HuH-7 (cell line): ENCODE data around the gene CCL23.
"Not testable (repeated sequence)": the region's sequence is repeated elsewhere in the genome, so short reads cannot be mapped to it uniquely, and the experiment has no call there.

Experiments used
- DNase-seq: peaks from one replicate; pipeline ENCODE4 v3.0.0; 2011; ENCODE audit warnings: low spot score

The CCL23 gene

DNA sequence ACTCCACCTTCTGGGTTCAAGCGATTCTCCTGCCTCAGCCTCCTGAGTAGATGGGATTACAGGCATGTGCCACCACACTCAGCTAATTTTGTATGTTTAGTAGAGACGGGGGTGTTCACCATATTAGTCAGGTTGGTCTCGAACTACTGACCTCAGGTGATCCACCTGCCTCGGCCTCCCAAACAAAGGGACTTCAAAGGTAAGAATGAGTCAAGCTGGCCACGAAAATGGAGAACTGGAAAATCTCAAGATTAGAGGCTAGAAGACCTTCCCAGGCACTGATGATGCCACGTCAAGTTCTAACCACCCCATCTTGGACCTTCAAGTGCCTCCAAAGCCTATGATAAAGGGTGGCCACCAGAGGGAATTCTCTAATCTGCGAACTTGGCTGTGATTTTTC lies 15.1 kb downstream of the CCL23 start:
- no peak for DNase-seq

DNA sequence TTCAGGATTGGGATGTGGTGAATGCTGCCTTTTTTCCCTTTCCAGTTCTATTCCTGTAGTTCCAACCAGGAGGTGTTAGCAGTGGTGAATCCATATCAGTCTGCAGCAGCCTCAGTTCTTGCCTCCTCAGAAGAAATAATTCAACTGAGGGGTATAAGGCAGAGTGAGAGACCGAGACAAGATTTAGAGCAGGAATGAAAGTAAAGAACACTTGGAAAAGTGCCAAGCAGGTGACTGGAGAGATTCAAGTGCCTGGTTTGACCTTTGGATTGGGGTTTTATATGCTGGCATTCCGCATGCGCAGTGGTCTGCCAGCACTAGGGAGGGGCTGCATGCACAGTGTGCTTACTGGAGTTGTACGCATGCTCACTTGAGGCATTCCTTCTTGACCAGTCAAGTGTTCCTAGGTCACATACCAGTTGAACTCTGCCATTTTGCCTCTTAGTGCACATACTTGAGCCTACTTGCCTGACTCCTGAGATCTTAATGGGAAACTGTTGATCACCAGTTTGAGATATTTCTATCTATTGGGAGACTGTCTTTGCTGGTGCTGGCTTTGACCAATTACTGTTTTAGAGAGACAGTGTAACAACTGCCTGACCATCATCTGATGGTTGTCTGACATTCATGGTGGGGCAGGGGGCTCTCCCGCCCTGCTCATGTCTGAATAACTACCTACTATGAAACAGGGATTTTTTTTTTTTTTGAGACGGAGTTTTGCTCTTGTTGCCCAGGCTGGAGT lies 15.7 kb downstream of the CCL23 start:
- DNase-seq, result peak; percentile 31

DNA sequence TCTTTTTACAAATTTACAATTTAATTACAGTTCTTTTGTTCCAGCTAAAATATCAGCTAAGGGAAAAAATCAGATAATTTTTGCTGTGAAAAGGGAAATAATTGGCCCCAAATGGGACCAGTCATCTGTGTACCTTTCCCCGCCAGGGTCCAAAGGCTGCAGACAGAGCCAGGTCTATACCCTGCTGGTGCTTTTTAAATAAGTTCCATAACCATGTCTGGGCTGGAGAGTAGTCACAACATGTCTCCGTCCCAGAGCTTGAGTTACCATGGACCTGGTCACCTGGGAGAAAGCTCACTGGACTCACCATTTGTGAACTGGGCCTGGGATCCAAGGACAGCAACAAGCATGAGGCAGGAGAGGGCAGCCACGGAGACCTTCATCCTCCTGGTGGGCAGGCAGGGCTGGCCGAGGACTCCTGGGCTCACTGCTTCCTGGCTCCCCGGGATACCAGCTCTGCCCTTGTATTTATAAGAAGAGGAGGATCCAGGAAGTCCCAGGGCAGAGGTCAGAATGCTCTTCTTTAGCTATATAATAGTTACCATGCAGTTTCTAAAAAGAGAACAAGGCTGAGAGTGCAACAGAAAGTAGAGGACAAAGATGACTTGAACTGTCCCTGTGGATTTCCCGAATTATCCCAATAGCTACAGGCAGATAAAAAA lies 16.5 kb downstream of the CCL23 start, which contains the start of gene CCL15:
Gene CCL15, minus strand, starts transcription at position 444 of the 662 bp plus-strand sequence. Its CDS starts 61 bp downstream, at position 383.
- peak; percentile 12 for DNase-seq

DNA sequence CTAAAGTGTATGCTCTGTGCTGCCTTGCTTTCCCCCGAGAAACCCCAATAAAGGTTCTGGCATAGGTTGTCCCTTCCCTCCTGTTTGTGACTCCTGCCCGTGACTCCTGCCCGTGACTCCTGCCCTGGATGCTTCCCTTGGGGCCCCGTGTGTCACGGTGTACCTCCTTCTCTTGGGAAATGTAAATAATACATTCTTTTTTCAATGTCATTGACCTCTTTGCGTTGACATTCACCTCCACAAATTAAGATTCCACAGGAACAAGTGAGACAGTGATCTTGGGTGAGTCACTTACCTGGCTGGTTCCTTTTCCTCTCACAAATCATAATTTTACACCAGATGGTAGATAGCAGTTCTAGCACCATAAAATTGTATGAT lies 17.1 kb downstream of the CCL23 start:
- DNase-seq, result no peak

DNA sequence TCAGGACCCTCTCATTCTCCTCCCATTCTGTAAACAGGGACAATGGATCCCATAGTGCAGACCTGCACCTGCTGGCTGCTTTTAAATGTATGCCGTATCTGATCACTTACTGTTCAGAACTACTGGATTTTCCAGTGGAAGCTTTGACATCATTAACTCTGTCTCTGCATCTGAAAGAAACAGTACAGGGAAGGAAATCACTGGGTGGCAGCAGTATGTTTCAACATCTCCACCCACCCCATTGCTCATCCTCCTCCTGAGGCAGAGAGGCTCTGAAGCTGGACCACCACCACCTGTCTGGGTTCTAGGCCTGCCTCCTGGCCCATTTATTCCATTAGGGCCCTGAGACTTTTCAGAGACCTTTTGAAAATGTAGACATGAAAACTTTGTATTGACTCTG lies 19.0 kb downstream of the CCL23 start:
- no peak for DNase-seq

DNA sequence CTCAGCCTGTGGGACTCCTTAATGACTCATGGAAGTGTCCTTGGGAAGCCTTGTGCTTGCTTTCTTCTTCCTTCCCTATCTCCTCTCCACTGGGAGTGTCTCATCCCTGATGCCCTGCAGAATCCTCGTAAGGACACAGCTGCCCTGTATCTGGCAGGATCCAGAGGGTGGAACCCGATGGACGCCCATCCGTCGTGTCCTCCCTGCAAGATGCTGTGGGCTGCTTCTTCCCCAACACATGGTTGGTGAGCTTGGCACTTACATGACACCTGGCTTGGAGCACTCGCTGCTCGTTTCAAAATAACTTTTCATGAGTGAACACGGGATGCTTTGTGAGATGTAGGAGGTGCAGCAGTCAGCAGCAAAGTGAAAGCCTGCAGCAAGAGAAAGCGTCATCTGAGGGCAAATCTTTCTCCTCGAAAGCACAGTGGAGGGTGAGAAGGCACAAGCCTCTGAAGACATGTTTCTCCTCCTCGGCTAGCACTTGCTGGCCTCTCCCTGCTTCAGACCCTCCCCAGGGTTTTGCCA lies 19.7 kb downstream of the CCL23 start:
- DNase-seq, result no peak

DNA sequence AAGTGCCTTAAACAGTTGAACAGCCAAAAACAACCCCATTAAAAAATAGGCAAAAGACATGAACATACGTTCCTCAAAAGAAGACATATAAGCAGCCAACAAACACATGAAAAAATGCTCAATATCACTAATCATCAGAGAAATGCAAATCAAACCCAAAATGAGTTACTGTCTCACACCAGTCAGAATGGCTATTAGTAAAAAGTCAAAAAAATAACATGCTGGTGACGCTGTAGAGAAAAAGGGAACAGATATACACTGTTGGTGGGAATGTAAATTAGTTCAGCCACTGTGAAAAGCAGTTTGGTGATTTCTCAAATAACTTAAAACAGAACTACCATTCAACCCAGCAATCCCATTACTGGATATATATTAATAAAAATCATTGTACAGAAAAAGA lies 22.4 kb downstream of the CCL23 start:
- not testable (repeated sequence) for DNase-seq

DNA sequence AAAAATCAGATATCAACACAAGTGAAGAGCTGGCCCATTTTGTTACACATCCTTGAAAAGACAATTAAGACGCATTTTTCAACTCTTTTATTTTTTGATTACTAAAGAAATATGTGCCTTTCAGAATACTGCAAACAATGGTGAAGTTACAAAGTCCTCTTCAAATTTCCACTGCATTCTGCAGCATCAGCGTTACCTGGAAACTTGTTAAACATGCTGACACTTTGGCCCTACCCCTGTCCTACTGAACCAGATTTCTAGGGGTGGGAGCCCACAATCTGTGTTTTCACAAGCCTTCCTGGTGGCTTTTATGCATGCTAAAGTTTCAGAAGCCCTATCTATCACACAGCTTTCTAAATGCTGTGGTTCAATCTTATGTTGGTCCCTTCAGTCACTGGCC lies 26.7 kb downstream of the CCL23 start:
- no peak for DNase-seq

DNA sequence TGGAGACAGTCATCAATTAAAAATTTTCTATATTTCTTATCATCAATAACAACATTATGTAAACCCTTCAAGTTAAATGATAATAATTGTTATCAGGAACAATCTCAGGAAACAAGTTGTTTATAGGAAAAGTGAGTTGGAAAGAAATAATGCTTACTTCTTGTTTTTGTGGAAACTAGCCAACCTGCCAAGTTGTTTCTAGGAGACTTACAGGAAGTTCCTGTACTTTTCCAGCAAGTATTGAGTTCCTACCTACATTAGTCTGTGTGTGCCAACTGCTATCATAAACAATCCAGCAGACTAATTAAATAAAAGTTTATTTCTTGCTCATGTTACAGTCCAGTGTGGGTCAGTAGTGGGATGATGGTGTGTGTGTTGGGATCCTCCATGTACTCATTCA lies 29.6 kb downstream of the CCL23 start:
- DNase-seq, result no peak

DNA sequence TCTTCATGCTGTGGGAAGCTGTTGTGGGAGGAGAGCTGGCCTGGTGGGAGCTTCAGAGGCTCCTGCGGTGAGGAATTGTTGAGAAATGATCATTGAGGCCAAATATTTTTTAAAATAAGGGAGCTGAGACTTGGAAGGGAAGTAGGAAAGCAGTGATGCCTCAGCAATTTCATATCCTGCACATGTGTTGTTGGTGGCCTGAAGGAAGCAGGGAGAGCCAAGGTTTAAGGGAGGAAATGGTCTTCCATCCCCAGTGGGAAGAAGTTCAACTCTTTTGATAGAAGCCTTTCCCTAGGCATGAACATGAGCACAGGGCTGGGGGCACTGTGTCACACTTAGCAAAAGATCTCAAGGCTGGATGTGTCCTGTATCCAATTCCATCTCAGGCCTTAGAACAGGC lies 31.1 kb downstream of the CCL23 start, which contains the start of gene CCL14:
Gene CCL14, minus strand, starts transcription at position 87 of the 400 bp plus-strand sequence. Its CDS starts 80 bp downstream, at position 7.
- DNase-seq, result no peak

DNA sequence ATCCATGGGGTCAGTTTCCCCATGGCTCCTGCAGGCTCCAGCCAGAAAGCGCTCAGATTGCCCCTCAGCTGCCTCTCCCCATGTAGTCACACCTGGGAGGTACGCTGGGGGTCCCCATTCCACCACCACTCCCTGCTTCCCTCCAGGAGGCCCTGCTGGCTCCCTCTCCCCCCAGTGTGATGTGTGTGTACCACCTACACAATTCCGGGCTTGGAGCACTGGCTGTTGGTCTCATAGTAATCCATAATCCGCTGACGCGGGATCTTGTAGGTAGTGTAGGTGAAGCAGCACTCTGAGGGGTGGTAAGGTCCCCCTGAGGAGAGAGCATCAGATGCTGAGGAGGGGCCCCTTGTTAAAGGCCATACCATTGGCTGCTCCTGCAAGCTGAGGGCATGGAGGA lies 33.6 kb downstream of the CCL23 start:
- DNase-seq, result no peak

DNA sequence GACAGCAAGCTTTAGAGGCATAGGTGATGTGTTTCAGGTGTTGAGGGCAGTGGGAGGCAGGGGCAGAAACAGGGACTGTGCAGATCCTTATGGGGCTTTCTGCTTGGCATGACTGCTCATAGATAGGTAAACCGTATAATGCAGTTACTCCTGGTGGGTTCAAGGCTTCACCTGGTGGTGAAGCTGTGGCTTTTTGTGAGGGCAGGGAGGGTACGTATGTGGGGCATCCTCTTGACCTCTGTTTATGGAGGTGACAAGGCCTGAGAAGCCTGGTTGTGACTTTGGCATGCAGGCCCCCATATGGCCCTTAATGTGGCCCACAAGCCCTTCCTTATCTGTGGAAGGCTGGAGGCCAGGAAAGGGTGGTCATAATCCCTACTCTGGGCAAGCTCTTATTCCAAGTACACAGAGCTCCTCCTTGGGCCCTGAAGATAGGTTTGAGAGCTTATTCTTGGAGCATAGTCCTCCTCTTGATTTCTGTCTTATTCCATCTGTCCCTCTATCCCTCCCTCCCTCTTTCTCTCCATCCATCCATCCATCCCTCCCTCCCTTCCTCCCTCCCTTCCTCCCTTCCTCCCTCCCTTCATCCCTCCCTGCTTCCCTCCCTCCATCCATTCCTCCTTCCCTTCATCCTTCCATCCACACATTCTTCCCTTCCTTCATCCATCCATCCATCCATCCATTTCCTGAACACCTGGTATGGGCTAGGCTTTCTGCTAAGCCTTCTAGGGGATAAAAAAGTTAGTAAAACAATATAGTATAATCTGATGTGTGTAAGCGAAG lies 35.2 kb downstream of the CCL23 start:
- no peak for DNase-seq

DNA sequence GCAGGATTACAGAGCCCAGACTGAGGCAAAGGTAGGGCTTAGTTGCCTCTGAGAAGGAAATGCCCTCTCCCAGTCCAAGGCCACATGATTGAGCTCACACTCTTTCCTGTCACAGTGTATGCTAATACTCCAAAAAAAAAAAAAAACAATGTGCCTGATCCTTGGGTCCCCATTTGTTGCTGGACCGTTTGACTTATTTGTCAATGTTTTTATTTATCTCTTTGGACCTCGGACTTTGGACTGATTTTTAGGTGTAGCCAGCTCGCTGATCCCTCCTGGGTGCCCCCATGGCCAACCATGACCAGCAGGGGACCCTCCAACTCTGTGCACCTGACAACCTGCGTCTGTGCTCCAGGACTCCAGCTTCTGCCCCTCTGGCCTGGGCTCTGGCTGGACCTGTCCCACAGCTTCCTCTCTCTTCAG lies 35.9 kb downstream of the CCL23 start:
- DNase-seq, result peak; percentile 43

DNA sequence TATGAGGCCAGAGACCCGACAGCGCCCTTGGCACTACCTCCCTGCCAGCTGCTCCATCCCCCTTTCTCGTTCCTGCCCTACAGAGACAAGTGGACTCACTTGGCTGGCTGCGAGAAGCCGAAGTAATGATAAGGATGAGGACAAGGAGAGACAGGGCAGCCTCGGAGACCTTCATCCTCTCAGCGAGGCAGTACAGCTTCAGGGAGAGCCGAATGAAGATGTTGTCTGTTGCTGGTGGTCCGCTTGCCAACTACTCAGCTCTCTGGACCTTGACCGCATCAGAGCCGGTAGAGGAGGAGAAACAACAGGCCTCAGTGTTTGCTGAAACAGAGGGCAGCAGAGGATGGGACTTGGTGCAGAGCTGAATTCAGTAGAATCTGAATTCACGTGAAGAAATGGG lies 36.5 kb downstream of the CCL23 start, which contains the start of gene CCL16:
Gene CCL16, minus strand, starts transcription at position 252 of the 400 bp plus-strand sequence. Its CDS starts 77 bp downstream, at position 175.
- DNase-seq, result no peak

DNA sequence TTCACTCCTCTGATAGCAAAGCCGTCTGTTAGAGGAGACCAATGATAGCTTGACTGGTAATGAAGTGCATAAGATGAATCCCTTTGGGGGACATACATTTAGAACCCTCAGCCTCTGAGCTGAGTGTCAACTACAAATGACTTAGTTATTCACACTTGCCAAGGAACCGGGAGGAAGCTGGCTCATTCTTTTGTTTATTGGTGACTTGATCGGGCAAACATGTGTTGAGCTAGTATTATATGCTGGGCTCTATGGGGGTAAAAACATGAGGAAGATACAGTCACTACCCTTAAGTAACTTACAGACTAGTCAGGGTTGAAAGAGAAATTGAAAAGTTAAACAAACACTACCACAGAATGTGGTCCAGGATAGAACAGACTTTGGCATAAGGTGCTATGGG lies 39.4 kb downstream of the CCL23 start:
- no peak for DNase-seq

DNA sequence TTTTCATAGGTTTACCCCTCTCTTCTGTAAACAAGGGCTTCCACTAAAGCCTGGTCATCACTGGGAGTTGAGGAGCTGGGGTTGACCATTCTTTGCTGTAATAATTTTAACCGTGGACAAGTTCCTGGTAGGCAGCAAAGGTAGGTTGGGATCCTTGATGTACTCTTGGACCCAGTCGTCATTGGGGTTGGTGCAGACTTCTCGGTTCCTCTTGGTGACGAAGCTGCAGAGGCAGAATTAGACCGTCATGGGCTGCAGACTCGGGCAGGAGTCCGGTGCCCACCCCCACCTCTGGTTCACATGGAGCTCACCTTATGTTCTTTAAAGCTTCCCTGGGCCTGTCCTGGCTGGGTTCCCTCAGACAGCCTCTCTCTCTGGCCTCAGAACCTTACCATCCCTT lies 40.3 kb downstream of the CCL23 start:
- DNase-seq, result no peak

DNA sequence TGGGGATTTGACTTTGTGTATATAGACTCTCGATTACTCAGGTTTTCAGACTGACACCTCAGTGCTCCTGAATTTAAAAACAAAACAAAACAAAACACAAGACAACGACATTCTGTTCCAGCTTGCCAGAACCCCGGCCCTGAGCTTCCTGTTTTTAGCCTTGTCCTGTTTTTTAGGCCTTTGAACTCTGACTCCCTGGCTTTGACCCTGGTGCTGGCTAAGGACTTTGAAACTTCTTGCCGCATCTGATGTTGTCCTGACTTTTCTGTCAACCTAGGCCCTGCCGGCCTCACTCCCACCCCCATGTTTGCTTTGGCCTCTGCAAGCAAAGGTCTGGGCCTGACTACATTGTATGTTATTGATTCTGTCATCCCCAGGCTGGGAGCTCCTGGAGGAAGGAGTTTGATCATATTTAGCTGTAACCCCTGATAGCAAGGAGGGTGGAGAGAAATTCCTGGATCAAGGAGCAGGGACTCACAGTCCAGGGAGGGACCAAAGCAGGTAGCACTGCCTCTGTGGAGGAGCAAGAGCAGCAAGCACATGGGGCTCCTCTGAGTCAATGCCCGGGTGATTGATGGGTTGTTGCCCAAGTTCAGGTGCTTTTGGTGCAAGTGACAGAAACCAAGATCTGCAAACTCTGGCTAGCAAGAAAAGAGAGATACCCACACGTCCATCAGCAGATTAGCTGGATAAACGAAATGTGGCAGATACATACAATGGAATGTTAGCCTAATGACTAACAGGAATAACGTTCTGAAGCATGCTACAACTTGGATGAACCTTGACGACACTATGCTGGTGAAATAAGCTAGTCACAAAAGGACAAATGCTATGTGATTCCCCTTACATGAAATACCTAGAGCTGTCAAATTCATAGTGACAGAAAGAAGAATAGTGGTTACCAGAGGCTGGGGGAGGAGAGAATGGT lies 44.2 kb downstream of the CCL23 start:
- DNase-seq, result peak; percentile 66

DNA sequence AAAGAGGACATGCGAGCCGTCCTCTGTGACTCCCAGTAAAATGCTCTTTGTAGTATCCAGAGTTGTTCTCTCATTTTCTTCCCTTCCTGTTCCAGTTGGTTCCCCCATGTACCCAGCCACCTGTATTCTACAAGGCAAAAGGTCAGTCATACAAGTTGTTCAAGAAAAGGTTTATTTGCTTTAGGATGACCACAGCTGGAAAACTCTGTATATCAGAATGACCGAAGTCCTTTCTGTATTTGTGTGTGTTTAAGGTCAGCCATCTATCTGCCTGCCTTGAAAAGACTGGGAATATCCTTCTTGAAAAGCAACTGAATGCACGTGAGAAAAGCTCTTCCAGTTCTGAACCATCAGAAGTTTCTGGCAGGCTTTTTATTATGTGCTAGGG lies 44.8 kb downstream of the CCL23 start:
- no peak for DNase-seq

DNA sequence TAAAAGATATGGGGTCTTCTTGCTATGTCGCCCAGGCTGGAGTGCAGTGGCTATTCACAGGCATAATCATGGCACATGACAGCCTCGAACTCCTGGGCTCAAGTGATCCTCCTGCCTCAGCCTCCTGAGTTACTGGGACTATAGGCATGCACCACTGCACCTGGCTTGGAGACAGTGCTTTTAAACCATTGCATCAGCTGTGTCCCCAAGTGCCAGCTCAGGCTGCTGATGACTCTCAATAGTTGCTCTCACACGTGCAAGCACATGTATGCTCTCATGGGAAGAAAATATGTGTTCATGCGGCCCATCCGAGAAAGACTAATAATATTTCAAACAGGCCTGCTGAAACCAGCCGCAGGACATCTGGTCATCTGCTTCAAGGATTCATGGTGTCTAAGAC lies 45.2 kb downstream of the CCL23 start:
- no peak for DNase-seq

DNA sequence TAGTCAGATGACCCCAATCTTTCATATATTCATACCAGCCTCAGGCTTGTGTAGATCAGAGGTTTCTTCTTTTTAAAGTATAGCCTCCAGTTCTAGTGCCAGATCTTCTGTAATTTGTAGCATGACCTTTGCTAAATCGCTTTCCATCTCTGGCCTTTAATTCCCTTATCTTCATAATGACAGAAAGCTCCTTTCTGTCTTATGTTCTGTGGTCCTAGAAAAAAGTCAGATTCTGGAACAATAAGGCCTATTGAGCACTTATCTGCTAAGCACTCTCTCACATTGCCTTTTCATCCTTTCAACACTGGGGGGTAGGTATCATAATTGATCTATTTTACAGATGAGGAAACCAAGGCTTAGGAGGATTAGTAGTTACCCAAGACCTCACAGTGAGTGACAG lies 45.7 kb downstream of the CCL23 start:
- DNase-seq, result no peak
